Activated CD4-positive, CD25-positive, alpha-beta regulatory T cell treated with anti-CD3 and anti-CD28 coated beads, Interleukin-2, amount 50 U/mL, for 24 hours (primary cell): ENCODE data around the gene MLC1.

Experiments used
- ATAC-seq, 2 donors: fragments of 150-1000 bp; cut with Tn5 transposase; one replicate each; pipeline ENCODE4 v1.10.0; 2021; ENCODE audit warnings: mild to moderate bottlenecking in 1 of 2, moderate library complexity in 1 of 2

Gene MLC1

DNA sequence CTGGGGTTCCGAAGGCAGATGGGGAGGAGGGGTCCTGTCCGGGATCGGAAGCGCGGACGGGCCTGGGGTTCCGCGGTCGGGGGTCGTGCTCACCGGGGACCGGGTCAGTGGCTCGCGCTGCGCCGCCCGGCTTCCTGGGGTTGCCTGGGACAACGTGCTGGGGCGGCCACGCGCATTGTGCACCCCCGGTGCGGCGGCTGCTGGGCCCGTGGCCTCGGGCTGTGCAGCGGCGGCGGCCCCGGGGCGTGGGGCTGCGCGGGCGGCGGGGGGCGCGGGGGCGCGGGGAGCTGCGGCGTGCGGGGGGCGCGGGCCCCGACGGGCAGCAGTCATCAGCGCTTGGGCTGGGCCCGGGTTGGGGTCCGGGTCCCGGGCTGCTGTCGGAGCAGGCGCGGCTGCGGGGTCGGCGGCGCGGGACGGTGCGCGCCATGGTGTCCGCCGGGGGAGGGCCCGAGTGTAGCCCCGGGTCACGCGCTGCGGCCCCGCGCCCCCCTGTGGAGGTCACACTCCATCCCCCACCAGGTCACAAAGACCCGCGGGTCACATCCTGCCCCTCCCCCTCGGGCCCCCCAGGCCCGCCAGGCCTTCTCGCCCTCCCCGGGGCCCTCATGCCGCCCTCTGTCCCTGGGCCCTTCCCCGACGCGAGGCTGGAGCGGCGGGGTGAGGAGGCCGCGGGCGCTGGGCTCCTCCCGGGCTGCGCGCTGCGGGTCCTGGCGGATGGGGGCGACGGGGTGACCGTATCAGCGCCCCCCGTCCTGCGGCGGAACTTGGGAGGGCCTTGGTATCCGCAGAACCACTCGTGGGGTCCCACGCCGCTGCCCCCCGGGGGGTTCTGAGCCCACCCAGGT lies 26.9 kb downstream of the MLC1 start, which contains the start of gene TTLL8:
Gene TTLL8 (minus strand): TSS at position 238 of the 845 bp plus-strand sequence.
- no peak for ATAC-seq

GRCh38 chr22:50057278-50058060 lies 27.8 kb downstream of the MLC1 start:
- ATAC-seq, result no peak

DNA sequence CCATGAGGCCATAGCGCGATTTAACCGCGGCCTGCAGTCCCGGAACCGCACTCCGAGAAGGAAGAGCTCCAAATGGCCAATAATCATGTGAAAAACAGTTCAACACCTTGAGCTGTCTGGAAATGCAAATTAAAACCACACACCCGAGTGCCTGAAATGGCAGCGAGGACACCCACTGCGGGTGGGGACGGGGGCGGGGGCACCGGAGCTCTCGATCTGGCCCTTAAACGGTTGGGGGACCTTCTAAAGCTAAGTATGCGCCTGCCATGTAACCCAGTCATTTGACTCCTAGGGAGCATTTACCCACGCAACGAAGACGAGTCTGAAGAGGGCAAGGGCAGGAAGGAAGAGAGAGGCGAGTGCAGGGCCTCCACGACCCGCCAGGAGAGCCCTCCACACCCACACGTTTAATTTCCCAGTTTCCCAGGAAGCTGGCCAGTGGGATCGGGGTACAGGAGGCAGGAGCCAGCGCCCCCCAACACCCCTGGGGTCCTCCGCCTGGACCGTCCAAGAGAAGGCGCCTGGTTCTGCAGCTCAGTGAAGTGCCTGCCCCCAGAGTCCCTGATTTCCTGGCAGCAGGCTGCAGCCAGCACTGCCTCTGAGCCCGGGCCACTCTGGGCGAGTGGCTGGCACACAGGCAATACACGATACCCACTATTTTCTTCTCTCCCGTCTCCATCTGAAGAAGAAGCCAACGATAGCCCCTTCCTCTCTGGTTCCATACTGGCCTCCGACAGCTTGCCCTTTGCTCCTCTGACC lies 28.8 kb downstream of the MLC1 start:
- ATAC-seq, result no peak

DNA sequence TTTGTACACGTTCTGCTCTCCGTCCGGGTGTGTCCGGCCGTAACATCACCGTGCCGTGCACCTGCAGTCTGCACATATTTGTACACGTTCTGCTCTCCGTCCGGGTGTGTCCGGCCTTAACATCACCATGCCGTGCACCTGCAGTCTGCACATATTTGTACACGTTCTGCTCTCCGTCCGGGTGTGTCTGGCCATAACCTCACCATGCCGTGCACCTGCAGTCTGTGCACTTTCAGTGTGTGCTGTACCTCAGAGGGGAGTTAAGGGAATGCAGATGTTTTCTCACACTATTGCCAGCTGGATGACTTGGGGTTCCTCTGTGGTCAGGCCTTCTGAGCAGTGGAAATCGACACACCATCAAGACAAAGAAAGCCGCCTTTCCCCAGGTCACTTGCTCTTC lies 31.4 kb downstream of the MLC1 start:
- ATAC-seq, result no peak

DNA sequence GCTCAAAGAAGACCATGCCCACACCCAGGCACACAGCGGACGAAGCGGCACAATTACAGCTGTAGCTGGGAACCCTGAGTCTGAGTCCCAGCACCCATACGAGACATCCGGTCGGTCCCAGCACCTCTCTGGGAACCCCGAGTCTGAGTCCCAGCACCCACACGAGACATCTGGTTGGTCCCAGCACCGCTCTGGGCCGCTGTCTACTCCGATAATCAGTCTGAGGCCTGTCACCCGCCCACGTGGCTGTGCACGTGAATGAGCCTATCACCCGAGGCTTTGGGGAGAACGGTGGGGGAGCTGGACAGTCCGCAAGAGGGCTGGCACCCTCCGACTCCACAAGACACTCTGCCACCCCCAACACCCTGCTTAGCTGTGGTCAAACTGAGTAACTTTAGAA lies 33.3 kb downstream of the MLC1 start:
- no peak for ATAC-seq

DNA sequence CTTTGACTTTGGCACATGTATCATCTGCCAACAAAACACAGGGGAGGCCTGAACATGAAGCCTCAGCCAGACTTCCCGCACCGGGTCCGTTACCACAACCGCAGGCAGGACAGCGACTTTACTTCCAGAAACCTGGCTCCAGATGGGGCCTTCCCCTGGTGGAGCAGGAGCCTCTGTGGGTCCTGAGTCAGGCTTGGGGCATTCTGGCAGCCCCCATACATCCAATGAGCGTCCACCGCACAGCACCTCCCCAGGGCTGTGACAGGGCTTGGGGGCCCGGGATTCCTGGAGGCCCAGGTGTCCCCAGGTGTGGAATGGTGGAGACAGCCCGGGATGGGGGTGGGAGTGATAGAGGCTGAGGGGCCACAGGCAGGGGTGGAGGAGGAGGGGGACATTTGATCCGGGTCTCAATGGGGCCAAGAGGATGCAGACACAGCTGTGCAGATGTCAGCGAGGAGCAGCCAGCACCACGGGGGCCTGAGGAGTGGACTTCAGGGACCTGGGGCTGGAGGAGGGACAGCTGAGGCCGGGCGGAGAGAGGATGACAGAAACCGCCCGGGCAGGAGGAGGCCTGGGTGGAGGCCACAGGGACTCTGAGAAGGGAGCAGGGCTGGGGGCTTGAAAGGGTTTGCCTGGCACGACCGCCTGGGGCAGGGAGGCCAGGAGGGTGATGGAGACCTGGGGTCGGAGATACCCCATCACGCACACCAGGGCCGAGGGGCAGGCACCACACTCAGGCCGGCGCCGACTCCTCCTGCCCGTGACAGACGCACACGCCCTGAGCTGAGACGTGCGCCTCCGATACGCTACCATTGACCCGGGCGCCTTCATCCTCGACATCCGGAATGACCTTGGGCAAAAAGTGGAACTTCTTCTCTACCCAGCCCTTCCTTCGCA lies 35.7 kb downstream of the MLC1 start:
- no peak for ATAC-seq

- no peak for ATAC-seq
These were observed 36.4 kb downstream of the MLC1 start for GRCh38 chr22:50048836-50049235.

DNA sequence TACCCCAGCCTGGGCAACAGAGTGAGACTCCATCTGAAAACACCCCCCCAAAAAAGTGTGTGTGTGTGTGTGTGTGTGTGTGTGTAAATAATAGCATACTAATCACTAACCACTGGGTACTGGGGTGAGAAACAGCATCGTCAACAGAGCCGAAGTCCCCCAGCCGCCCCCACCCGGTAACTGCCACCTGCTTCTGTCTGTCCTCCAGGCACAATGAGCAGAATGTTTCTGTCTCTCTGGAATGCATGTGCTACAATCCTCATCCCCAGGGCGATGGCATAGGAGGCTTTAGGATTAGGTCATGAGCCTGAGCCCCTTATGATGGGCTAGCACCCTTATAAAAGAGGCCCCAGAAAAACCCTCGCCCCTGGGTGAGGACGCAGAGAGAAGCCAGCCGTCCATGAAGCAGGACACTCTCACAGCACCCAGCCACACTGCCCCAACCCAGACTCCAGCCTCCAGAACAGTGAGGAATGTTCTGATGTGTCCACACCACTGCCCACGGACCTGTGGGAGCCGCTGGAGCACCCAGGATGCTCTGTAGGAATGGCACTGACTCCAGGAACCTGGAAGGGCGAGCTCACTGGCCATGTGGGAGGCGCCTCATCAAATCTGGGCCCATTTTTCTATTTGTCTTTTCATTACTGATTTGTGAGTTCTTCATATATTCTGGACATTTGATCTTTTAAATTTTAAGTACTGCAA lies 37.0 kb downstream of the MLC1 start:
- ATAC-seq, result no peak

DNA sequence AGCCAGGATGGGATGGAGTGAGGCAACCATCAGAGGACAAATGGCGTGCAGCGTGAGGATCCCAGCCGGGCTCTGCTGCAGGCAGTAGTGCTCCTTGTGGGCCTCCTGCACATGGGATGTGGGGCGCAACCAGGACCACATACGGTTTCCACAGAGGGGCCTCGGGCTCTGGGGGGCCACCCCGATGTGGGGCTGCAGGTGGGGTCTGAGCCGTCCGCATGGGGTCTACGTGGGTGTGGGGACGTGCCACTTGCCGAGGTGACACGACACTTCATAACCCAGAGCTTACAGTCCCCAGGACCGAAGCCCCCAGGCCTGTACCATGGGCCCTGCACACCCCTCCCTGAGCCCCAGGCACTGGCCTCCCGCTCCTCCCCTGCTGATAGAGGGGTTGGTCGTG lies 37.9 kb downstream of the MLC1 start:
- no peak for ATAC-seq

DNA sequence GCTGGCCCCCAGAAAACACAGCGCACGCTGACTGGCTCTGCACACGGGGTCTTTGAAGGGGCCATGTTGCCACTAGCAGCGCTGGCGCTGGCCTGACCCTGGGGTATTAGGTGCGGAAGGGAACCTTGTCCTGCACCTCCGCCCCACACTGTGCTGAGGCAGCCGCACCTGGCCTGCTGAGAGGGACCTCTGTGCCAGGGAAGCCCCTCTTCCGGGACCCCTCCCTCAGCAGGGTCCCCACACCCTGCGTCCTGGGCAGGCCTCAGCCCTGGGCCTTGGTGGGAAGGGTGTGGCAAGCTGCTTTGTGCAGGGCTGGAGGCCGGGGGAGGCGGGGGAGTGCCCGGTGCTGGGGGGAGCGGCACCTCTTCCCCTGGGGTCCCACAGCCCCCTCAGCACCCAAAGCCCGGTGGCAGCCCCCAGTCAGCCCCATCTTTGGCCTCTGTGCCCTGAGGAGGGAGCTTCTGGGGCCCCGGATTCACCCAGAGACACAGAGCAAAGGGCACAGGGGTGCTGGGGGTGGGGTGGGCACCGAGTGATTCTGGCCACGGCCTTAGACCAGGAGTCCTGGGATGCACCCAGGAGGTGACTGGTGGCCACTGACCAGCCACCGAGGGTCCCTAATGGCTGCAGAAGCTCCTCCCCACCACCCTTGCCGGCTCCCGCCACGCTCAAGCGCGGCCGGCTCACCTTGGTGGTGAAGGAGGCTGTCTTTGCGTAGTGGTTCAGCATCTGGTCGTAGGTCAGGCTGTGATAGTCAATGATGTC lies 38.6 kb downstream of the MLC1 start:
- ATAC-seq, result no peak

DNA sequence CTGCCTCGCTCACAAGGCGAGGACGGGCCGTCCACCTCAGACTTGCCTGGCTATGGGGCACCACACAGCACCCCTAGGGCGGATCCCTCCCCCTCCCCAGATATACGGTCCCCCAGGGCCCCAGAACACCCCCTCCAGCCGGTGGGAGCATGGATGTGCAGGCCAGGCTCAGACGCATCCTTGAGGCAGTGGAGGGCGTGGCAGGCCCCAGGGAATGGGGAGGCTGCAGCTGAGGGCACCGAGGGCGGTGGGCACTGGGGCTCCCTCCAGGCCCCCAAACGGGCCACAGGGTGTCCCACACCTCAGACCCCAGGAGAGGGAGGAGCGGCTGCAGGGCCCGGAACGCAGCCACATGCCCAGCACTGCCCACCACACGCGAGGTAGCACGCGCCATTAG lies 39.2 kb downstream of the MLC1 start:
- ATAC-seq, result no peak

GRCh38 chr22:50045211-50046018 lies 39.8 kb downstream of the MLC1 start:
- no peak for ATAC-seq

DNA sequence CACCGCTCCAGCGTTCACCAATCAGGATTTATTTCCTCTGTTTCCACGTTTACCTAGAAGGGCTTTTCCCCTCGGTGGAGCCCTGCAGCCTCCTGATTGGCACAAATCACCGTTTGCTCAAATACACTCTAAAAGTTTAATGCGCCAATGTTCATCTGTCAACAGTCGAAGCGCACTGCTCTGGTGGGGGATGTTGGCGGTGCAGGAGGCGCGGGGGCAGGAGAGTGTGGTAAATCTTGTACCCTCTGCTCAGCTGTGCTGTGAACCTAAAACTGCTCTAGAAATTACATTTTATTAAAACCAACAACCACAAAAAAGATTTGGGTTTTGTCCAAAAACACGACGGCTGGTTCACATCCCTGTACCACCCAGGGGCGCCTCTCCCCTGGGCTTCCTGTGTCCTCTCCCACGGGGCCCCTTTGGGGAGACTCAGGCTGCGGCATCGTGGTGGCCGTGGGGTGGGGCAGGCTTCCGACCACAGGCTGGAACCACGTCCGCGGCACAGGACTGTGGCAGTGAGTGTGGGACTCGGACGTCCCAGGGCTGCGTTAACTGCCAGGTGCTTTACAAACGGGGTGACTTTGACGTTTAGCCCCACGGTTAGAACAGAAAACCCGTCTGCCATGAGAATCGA lies 40.6 kb downstream of the MLC1 start:
- ATAC-seq, result peak in 1 of 2 donors; percentile 27

DNA sequence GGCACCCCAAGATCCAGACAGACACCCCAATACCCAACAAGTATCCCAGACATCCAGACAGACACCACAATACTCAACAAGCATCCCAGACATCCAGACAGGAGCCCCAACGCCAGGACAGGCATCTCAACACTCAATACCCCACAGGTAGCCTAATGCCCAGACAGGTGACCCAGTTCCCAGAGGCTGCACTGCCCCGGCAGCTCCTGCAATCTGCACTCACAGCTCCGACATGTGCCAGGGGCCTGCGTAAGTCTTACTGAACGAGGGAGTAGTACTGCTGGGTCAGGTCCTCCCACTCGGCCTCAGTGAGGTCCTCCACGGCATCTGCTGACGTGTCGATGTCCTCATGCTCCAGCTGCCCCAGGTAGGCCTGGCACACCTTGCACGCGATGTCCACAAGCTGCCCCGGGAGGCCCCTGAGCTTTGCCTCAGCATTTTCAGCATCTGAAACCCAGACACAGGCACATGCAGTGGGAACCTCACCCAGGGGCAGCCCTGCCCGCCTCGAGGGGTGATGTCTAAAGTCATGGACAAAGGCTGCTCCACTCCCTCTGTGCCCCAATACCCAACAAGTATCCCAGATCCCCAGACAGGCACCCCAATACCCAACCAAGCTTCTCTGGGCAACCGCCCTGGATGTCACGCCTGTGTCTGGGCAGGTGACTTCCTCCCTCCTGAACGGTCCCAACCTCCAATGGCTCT lies 43.7 kb downstream of the MLC1 start:
- ATAC-seq, result no peak

- no peak for ATAC-seq
These were observed 44.5 kb downstream of the MLC1 start for GRCh38 chr22:50040717-50041116.

GRCh38 chr22:50039669-50040443 lies 45.4 kb downstream of the MLC1 start:
- no peak for ATAC-seq

GRCh38 chr22:50035976-50036724 lies 49.1 kb downstream of the MLC1 start:
- no peak for ATAC-seq
